Suprapubic skin (tissue), 4 donors: Measurements from ENCODE around the gene CCL5. TPM values are rescaled to one million over a fixed set of nuclear protein-coding genes. Genes with fewer than 3 reads are reported as not detected.

Source experiments
- DNase-seq, 2 donors: peaks; one replicate each; pipeline ENCODE4 v3.0.0-alpha.2; 2019; ENCODE audit warnings: low spot score in 2 of 2
- H3K27ac ChIP-seq: fragments of 200-600 bp; sonication (generic); one replicate; pipeline ENCODE4 v1.5.1; 2019
- H3K27me3 ChIP-seq: fragments of 200-600 bp; sonication (generic); one replicate; pipeline ENCODE4 v1.5.1; 2019
- H3K36me3 ChIP-seq: fragments of 200-600 bp; sonication (generic); one replicate; pipeline ENCODE4 v1.5.1; 2019
- H3K4me1 ChIP-seq: fragments of 200-600 bp; sonication (generic); one replicate; pipeline ENCODE4 v1.5.1; 2019
- H3K4me3 ChIP-seq: fragments of 200-600 bp; sonication (generic); one replicate; pipeline ENCODE4 v1.5.1; 2019; ENCODE audit warnings: mild to moderate bottlenecking
- H3K9me3 ChIP-seq: fragments of 200-600 bp; sonication (generic); one replicate; pipeline ENCODE4 v1.5.1; 2019
- EP300 ChIP-seq: sonication (generic); formaldehyde crosslinking; IDR thresholded peaks from one replicate; pipeline ENCODE4 v1.6.1; 2017; ENCODE audit warnings: antibody characterized with exemption
- POLR2A ChIP-seq, 2 donors: fragments of 450-650 bp; IDR thresholded peaks; one replicate each; pipeline ENCODE4 v1.6.1; 2017; ENCODE audit warnings: antibody characterized with exemption in 2 of 2, mild to moderate bottlenecking in 2 of 2, moderate library complexity in 2 of 2
- POLR2AphosphoS5 ChIP-seq, 3 donors: sonication (generic); formaldehyde crosslinking; IDR thresholded peaks; one replicate each; pipeline ENCODE4 v1.6.1; 2017; ENCODE audit warnings: antibody characterized with exemption in 3 of 3
- WGBS: methylation state at CpG from one replicate; pipeline ENCODE4 v1.1.5; 2018; 5-methylcytosine and 5-hydroxymethylcytosine counted together
- total RNA-seq, 4 donors: library from RNA; depleted of rRNA; stranded (reverse); fragments of >200 nt; gene quantifications; one replicate each; pipeline ENCODE4 v1.1.0, GENCODE V29; 2016
- TF ChIP-seq, protein P1 (sequence below), 2 donors: fragments of 200-600 bp in 1 of 2; fragments of 450-650 bp in 1 of 2; sonication (generic) in 1 of 2; IDR thresholded peaks; one replicate each; pipeline ENCODE4 v1.5.1; 2016 to 2019; ENCODE audit warnings: antibody characterized with exemption in 2 of 2, mild to moderate bottlenecking in 1 of 2, moderate library complexity in 1 of 2

The CCL5 gene
- total RNA-seq, 4 donors from 2014 or later, result 0.79 to 2.3 (median 1.4) TPM; not detected in 1

DNA sequence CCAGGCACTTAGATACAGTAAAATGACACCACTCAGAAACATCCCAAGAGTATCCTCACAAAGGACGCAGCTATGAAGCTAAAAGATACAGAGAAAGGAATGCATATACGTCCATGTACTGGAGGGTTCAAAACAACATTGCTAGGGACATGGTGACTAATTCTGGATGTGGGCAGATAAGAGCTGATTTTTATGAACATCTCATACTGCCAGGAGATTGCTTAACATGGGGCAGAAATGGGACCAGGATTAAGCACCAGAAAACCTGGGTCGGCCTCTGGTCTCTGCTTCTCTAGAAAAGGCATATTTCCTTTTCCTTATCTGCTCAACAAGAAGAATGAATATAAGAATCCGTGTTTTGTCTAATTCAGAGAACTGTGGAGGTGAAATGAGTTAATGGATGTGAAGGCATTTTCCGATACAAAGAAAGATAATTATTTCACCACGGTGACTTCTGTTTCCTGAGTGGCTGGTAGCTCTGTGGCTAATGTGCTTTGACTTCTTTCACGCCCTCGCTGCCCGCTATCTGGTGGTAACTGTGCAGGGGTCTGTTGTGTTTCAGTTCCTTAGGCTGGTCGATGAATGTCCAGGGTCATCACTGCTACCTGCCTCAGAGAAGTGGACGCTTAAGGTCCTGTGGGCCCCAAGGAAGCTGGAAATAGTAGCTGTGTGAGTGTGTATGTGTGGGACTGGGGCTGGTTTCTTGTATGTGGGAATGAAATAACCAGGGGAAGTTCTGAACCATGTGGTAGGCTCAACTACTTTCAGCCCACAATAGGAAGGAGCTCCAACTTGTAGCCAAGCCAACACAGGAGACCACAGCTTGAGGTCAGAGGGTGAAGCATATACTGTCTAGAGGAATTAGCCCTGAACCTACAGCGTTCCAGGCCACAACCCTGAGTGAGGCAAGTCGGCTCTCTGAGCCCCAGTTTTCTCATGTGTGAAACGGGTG, 15.8 kb upstream of the CCL5 start:
- DNase-seq, result no peak
- peaks cover 3% of the 10 kb centered on the region for H3K27me3 ChIP-seq
- H3K4me1 ChIP-seq, result no peaks in the 10 kb centered on the region
- TF ChIP-seq EP300 (no peak), POLR2AphosphoS5 (IDR thresholded peaks at IDR 0.05) (no peak), POLR2A (IDR thresholded peaks at IDR 0.05) (no peak)
- TF ChIP-seq, protein P1, sequence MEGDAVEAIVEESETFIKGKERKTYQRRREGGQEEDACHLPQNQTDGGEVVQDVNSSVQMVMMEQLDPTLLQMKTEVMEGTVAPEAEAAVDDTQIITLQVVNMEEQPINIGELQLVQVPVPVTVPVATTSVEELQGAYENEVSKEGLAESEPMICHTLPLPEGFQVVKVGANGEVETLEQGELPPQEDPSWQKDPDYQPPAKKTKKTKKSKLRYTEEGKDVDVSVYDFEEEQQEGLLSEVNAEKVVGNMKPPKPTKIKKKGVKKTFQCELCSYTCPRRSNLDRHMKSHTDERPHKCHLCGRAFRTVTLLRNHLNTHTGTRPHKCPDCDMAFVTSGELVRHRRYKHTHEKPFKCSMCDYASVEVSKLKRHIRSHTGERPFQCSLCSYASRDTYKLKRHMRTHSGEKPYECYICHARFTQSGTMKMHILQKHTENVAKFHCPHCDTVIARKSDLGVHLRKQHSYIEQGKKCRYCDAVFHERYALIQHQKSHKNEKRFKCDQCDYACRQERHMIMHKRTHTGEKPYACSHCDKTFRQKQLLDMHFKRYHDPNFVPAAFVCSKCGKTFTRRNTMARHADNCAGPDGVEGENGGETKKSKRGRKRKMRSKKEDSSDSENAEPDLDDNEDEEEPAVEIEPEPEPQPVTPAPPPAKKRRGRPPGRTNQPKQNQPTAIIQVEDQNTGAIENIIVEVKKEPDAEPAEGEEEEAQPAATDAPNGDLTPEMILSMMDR (IDR thresholded peaks at IDR 0.05), result no peak
- no peaks in the 10 kb centered on the region for H3K9me3 ChIP-seq
- WGBS, result 77% methylated on average over 13 of the region's 14 CpGs
- no peak overlapping the region for H3K4me3 ChIP-seq
- H3K36me3 ChIP-seq, result no peaks in the 10 kb centered on the region
- no peak overlapping the region for H3K27ac ChIP-seq

DNA sequence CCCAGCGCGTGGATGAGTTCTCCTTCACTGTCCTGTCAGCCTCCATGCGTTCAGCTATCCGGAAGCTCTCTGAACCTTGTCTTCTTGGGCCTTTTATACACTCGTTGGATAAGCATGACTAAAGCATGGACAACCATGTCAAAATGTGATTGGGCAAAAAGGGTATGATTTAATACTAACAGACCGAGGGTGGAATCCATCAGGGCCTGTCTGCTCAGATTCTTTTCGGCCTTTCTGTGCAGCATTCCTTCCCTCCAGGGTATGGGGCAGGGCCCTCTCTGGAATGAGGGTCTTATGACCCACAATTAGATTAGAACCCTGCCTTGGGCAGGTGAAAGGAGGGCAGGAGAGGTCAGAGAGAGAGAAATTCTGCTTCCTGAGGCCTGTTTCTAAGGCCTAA, 14.0 kb upstream of the CCL5 start:
- Histone ChIP-seq H3K4me3 (no peak overlapping the region), H3K36me3 (no peaks in the 10 kb centered on the region), H3K27ac (no peak overlapping the region), H3K27me3 (peaks cover 3% of the 10 kb centered on the region), H3K9me3 (no peaks in the 10 kb centered on the region), H3K4me1 (peaks cover 8% of the 10 kb centered on the region)
- 87% methylated on average over 7 of the region's 7 CpGs for WGBS
- no peak for DNase-seq
- TF ChIP-seq POLR2A (IDR thresholded peaks at IDR 0.05) (no peak), POLR2AphosphoS5 (IDR thresholded peaks at IDR 0.05) (no peak), EP300 (no peak)
- TF ChIP-seq, protein P1 (IDR thresholded peaks at IDR 0.05), result no peak

DNA sequence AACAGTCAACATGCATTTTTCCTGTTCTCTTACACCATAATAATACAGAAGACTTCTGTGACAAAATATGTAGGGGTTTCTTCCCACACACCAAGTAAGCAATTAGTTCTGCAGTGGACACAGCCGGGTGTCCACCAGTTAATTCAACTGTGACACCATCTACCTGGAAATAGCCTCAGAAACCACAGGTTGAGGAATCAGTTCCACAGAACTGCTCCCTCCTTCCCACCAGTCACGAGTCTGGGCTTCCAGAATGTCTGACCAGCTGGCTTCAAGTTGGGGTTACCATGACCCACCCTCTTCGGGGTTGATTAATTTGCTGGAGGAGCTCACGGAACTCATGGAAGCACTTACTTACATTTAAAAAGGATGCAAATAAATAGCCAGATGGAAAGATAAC, 13.6 kb upstream of the CCL5 start:
- DNase-seq, result no peak
- Histone ChIP-seq H3K4me3 (no peak overlapping the region), H3K36me3 (no peaks in the 10 kb centered on the region), H3K27ac (no peak overlapping the region), H3K27me3 (peaks cover 3% of the 10 kb centered on the region), H3K9me3 (no peaks in the 10 kb centered on the region), H3K4me1 (peaks cover 8% of the 10 kb centered on the region)
- TF ChIP-seq, protein P1 (IDR thresholded peaks at IDR 0.05), result no peak
- no peak for TF ChIP-seq POLR2AphosphoS5 (IDR thresholded peaks at IDR 0.05)
- no peak for TF ChIP-seq POLR2A (IDR thresholded peaks at IDR 0.05)
- no peak for TF ChIP-seq EP300
- 85% methylated on average over 4 of the region's 4 CpGs for WGBS

DNA sequence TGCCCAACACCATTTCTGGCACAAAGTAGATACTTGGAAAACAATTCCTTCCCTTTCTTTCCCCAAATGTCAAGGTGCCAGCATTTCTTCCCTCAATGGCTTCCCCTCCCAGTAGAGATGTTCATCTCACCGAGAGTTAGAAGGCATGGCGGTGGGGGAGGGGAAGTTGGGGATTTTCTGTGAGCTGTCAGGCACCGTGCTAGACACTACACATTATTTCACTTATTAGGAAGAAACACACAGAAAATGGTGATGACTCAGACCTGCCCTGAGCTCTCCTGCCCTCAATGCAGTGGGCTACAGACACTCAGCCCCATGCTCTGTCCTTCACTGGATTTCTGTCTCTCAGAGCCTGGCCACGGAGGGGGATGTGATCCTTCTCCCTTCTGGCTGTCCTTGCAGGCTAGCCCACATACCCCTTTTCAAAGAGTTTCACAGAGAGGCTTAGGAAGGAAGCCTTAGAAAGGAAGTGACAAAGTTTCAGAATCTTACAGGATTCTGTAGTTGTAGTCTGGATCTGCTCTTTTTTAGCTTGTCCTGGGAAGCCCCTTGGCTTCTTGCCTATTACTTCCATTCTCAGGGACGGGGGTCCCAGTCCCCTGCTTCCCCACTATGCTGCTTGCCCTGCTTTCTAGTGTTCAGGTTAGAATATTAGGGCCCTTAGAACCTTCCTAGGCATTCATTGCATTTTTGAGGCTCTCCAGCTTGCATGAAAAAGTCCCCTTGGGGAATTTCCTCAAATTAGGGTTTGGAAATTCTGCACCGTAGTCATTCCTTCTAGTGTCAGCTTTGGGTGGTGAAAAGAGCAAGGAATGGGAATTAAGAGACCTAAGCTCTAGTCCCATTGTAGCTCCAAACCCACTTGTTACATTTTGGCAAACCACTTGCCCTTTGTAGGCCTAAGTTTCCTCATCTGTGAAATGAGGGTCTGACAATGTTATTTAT, 12.2 kb upstream of the CCL5 start:
- Histone ChIP-seq H3K4me1 (peaks cover 8% of the 10 kb centered on the region), H3K4me3 (no peak overlapping the region), H3K27ac (no peak overlapping the region), H3K9me3 (no peaks in the 10 kb centered on the region), H3K27me3 (peaks cover 3% of the 10 kb centered on the region), H3K36me3 (no peaks in the 10 kb centered on the region)
- DNase-seq, result no peak
- WGBS, result 29% methylated on average over 6 of the region's 6 CpGs
- TF ChIP-seq POLR2A (IDR thresholded peaks at IDR 0.05), result no peak
- TF ChIP-seq EP300, result no peak

DNA sequence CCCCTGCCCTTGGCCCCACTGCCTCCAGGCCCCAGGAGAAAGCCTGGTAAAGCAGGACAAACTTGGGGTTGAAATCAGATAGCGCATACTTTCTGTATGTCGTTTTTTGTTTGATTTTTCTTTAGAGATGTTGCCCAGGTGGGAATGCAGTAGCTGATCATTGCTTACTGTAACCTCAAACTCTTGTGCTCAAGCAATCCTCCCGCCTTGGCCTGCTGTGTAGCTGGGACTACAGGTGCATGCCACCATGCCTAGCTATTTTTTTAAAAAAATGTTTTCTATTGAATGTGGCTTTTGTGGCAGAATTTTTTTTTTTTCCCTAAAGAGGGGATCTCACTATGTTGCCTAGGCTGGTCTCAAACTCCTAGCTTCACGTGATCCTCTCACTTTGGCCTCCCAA, 11.1 kb upstream of the CCL5 start:
- TF ChIP-seq EP300 (no peak), POLR2A (IDR thresholded peaks at IDR 0.05) (no peak), POLR2AphosphoS5 (IDR thresholded peaks at IDR 0.05) (no peak)
- TF ChIP-seq, protein P1 (IDR thresholded peaks at IDR 0.05), result no peak
- Histone ChIP-seq H3K36me3 (no peaks in the 10 kb centered on the region), H3K27me3 (no peaks in the 10 kb centered on the region), H3K9me3 (no peaks in the 10 kb centered on the region), H3K4me1 (peaks cover 8% of the 10 kb centered on the region), H3K4me3 (no peak overlapping the region), H3K27ac (no peak overlapping the region)
- WGBS, result 82% methylated on average over 4 of the region's 4 CpGs
- no peak for DNase-seq
